T1000 (cell line): ENCODE measurements around the gene SCAF1.

Experiments used
- DNase-seq: peaks from one replicate; lab custom pipeline; 2025; ENCODE audit warnings: mixed read lengths; lab: John Stamatoyannopoulos, UW

SCAF1 gene

DNA sequence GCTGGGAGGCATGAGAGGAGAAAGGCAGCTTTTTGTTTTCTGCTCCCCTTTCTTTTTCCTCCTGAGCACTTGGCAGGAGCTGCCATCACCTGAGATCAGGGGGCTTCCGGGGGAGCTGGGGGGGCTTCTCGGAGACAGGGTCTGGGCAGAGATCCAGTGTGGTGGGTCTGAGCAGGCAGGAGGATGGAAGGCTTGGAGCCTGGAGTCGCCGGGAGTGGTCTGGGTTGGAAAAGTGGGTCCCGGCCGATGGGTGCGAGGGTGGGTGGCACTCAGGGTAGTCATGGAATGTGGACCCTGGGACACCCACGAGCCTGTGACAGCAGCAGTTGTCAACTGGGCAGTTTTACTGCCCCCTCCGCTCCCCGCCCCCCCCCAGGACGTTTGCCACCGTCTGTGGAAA, 45.1 kb downstream of the SCAF1 start:
- DNase-seq = no peak

GRCh38 chr19:49687566-49688316, 45.7 kb downstream of the SCAF1 start:
- DNase-seq = no peak

DNA sequence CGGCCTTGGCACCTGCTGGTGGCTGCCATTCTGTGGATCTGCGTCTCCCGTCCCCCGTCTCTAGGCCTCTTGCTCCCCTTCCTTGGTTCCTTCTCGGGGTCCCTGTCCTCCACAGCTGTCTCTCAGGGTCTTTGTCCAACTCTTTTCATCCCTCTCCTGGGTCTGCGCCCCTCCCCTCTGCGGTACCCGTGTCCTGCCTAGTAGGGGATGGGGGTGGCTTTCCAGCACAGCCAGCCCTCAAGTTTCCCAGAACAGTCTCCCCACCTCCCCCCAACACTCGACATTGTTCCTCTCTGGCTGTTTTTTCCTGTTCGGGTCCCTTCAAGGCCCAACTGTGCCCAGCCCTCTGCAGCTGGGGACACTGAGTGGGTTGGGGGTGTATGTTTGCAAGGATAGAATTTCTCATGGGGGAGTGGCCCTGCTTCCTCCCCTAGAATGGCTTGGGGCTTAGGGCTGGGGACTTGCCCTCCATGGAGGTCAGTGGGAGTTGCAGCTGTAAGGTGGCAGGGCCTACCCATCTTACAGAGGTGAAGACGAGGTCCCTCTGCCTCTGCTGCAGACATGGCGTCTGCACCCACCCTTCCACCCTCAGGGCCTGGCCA, 46.6 kb downstream of the SCAF1 start:
- no peak for DNase-seq

DNA sequence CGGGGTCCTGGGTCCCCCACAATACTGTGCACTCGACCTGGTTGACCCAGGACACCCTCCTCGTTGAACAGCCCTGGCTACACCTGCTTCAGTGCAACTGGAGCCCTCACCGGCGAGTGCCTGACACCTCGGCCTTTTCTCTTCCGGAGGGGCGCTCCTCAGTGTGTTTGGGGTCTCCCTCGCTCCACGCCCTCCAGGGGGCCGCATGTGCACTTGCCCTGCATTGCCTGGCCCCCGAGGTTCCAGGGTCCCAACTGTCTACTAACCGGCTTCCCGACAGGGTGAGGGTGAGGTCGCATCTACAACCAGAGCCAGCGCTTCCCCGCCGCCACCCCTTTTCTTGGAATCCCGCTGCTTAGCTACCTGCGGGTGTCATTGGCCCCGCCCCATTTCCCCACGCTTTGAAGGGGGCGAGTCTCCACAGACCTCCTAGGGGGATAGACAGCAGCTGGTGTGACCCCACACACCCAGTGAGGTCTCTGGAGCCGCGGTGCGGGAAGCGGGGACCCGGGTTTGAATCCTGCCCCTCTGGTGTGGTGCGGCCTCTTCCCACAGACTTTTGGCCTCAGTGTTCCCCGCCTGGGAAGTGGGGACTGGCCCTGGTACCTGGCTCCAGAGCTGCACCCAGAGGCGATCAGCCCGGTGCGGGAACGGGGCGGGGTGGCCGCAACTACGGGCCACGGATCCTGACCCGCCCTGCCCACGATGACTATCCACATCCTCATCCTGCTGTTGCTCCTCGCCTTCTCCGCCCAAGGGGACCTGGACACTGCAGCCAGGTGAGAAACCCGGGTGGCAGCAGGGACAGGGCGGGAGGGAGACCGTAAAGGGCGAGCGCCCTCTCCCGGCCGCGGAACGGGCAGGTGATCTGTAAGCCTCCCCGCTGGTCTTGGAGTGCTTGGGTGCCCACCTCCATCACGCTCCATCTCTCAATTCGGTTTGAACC, 47.4 kb downstream of the SCAF1 start, which contains the start of gene ADM5:
TSS of gene ADM5 (plus strand) at position 462 of the 946 bp plus-strand sequence. CDS start at position 706, 244 bp downstream.
- DNase-seq = no peak

DNA sequence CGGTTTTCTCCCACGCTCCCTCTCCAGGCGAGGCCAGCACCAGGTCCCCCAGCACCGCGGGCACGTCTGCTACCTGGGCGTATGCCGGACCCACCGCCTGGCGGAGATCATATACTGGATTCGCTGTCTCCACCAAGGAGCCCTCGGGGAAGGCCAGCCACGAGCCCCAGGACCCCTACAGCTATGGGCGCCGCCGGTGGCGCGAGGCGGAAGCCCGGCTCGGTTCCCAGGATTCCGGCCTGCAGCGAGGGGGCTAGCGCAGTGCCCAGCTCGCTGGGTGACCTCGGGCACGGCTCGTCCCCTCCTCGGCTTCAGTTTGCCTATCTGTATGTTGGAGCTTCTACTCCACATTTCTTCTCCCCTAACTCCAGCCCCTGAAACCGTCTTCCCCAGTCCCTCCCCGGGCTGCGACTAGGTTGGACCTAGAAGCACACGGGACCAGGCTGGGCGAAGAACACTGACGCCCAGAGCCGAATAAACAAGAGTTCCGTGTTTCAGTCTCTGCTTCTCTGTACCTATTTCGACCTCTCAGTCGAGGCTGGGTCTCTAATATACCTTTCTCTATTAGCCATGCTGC, 48.2 kb downstream of the SCAF1 start:
- no peak for DNase-seq

DNA sequence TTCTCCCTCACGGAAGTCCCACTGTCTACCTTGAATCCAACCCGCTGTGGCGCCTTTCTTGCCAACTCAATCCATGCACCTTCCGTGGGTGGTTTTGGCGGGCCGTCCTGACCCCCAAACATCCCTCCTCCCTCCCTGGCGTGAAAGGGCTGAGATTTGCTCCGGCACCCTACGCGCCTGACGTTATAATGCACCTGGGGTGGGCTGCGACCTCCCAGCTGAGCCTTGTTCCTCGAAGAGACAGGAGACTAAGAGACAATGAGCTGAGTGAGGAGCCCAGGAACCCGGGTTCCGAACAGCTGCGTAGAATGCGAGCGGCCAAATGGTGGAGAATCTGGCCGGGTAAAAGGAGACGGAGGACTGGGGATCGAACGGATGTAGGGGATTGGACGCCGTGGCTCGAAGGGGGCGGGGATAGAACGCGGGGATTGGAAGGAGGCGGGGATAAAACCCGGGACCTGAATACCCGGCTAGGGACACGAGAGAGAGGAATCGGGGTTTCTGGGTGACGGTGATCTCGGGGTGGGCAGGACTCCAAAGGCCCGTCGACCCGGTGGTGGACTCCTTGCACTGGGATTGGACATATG, 48.7 kb downstream of the SCAF1 start, which contains the start of gene CPT1C:
TSS of gene CPT1C (plus strand) at position 461 of the 587 bp plus-strand sequence. CDS start 1,137 bp downstream, outside the sequence.
- peak; percentile 64 for DNase-seq

DNA sequence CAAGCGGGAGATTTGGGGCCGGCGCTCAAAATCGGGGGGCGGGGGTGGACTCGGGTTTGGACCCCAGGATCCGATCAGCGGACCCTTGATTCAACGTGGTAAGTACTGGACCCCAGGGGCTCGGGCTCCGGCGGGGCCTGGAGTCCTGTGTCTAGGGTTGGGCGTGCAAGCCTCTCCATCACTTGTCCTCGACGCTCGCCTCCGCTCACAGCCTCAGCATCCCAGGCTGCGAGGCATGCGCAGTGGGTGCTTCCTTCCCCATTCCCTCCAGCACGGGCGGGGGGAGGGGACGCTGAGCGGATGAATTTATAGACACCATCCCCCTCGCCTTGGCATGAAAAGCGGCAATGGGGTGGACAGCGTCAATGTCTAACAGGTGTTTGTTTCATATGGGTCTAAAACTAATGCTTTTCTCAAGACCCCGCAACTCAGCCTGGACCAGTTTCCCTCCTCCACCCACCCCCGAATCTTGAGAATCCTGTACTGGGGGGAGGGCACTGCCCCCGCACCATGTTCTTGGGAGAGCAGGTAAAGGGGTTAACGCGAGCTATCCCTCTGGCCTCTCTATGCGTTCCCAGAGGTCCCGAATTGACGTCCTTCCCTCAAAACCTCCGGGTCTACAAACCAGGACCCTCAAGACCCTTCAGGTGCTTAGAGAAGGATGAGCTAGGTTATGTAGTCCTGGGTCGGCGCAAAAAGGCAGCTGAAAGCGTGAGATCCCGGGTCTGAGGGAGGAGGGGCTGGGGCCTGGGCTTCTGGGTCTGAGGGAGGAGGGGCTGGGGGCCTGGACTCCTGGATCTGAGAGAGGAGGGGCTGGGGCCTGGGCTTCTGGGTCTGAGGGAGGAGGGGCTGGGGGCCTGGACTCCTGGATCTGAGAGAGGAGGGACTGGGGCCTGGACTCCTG, 49.5 kb downstream of the SCAF1 start:
- DNase-seq = peak; percentile 48

GRCh38 chr19:49692147-49692506, 50.1 kb downstream of the SCAF1 start:
- DNase-seq = no peak

- no peak for DNase-seq
Measured at GRCh38 chr19:49696115-49696514, 54.1 kb downstream of the SCAF1 start.

DNA sequence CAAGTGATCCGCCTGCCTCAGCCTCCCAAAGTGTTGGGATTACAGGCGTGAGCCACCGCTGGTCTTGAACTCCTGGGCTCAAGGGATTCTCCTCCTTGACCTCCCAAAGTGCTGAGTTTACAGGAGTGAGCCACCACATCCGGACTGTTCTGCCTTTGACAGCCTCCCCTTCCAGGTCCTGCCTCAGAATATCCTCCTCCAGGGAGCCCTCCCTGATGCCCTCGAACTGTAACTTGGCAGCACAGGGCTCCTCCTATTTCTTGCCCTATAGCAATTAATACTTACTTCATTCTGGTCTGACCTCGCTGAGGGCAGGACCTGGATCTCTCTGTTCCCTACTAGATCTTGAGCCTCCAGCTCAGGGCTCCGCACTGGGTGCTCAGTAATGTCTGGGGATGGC, 54.9 kb downstream of the SCAF1 start:
- DNase-seq = no peak

- no peak for DNase-seq
Measured at GRCh38 chr19:49699364-49699763, 57.4 kb downstream of the SCAF1 start.

DNA sequence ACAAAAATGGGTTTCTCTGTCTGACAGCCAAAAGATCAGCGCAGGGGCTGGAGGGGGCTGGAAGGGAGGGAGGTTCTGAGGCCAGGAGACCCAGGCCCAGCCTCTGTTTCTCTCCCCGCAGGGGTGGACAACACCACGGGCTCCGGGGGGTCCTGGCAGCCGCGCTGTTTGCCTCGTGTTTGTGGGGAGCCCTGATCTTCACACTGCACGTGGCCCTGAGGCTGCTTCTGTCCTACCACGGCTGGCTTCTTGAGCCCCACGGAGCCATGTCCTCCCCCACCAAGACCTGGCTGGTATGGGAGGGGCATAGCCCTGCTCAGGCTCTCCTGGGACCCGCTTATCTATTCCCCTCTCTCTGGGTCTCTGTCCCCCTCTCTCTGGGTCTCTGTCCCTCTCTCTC, 58.6 kb downstream of the SCAF1 start:
- no peak for DNase-seq

DNA sequence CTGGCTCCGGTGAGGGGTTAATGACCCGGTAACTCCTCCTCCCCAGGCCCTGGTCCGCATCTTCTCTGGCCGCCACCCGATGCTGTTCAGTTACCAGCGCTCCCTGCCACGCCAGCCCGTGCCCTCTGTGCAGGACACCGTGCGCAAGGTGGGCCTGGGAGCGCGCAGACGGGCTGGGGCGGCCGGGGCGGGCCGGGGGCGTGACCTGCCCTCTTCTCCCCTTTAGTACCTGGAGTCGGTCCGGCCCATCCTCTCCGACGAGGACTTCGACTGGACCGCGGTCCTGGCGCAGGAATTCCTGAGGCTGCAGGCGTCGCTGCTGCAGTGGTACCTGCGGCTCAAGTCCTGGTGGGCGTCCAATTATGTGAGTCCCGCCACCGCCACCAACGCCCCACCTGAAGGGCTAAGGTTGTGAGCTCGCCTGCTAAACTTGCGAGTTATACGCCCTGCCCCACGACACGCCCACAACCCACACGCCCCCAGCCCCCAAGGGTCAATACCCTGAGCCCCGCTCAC, 59.3 kb downstream of the SCAF1 start:
- DNase-seq = no peak

DNA sequence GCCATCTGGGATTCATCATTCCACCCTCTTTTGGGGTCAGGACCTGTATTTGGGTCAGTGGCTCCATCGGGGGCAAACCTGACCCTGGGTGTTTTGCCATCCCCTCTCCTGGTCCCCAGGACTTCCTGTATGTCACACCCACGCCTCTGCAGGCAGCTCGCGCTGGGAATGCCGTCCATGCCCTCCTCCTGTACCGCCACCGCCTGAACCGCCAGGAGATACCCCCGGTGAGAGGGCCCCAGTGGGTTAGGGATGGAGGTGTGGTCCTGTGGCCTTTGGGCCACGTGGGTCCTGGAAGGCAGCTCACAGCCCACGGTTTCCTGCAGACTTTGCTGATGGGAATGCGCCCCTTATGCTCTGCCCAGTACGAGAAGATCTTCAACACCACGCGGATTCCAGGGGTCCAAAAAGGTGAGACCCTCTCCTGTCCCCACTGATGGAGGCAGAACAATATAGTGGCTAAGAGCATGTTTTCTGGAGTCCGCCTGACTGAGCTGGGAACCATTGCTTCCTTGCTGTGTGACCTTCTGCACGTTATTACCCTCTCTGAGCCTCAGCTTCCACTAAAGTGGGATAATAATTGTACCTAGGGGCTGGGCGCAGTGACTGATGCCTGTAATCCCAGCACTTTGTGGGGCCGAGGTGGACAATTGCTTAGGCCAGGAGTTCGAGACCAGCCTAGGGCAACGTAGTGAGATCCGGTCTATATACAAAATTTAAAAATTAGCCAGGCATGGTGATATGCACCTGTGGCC, 63.1 kb downstream of the SCAF1 start:
- DNase-seq = no peak

DNA sequence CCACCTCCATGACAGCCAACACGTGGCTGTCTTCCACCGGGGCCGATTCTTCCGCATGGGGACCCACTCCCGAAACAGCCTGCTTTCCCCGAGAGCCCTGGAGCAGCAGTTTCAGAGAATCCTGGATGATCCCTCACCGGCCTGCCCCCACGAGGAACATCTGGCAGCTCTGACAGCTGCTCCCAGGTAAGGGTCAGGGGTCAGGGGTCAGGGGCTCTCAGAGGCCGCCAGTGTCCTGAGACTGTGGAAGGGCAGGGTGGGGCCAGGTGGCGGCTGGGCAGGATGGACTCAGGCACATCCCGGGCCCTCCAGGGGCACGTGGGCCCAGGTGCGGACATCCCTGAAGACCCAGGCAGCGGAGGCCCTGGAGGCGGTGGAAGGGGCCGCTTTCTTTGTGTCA, 63.9 kb downstream of the SCAF1 start:
- DNase-seq = no peak
